K562 (cell line): ENCODE results near the gene EML6. TPM values are rescaled to one million over a fixed set of nuclear protein-coding genes. Genes with fewer than 3 reads are reported as not detected.

ENCODE experiments used
- ATAC-seq: fragments of 200-7000 bp; cut with Tn5 transposase; 3 replicates; pipeline ENCODE4 v1.9.1; 2020; ENCODE audit warnings: moderate library complexity
- BruUV-seq: library from RNA; stranded (reverse); fragments of 400-500 nt; replicated peaks from 2 replicates; lab custom pipeline; 2021; lab: Mats Ljungman, UMichigan
- CTCF ChIA-PET: fragments of 300-600 bp; formaldehyde crosslinking; extraction: SDS; loops from one replicate; lab custom pipeline; 2021; ENCODE audit warnings: low intra/inter-chr PET ratio; lab: Yijun Ruan, JAX
- POLR2A ChIA-PET: fragments of 300-600, 350-650 bp; sonication (Branson Sonifier 250); formaldehyde crosslinking; extraction: SDS; loops from one replicate; lab custom pipeline; 2021; ENCODE audit warnings: antibody characterized with exemption, inconsistent platforms; lab: Yijun Ruan, JAX
- DNase-seq, 4 experiments: peaks; one replicate each; pipeline versions ENCODE4 v3.0.0 to v3.0.0-alpha.2; 2011 to 2018; ENCODE audit warnings: low spot score in 3 of 4, mixed read lengths in 3 of 4; ENCODE audit errors: extremely low read depth in 1 of 4
- FAIRE-seq: peaks from 2 replicates; lab custom pipeline; 2011; peaks lifted over from hg19 to GRCh38; lab: Jason Lieb, UNC
- H2AFZ ChIP-seq: 2 replicates; pipeline ENCODE4 v1.6.0; 2011; ENCODE audit warnings: low read depth, low read length, control low read depth, inconsistent platforms
- H3K27ac ChIP-seq: fragments of 200-600 bp; 3 replicates; pipeline ENCODE4 v1.8.0; 2011; ENCODE audit warnings: low read depth, mild to moderate bottlenecking, control low read depth, inconsistent platforms, low read length, moderate library complexity, mixed read lengths; ENCODE audit errors: extremely low read depth
- H3K27me3 ChIP-seq, 2 experiments: fragments of 300-600 bp in 1 of 2; 2 replicates in 1 of 2; 3 replicates in 1 of 2; pipeline versions ENCODE4 v1.6.0 to v1.8.0; 2011; ENCODE audit warnings: inconsistent platforms in 2 of 2, low read length in 2 of 2, mild to moderate bottlenecking in 1 of 2, mixed read lengths in 1 of 2, moderate library complexity in 1 of 2; ENCODE audit not compliant: control insufficient read depth in 2 of 2, insufficient read depth in 2 of 2
- H3K36me3 ChIP-seq: fragments of 300-600 bp; 3 replicates; pipeline ENCODE4 v1.8.0; 2011; ENCODE audit warnings: mild to moderate bottlenecking, low read length, inconsistent platforms; ENCODE audit not compliant: control insufficient read depth, insufficient read depth
- H3K4me1 ChIP-seq, 2 experiments: fragments of 200-600 bp in 1 of 2; replicated peaks in 1 of 2; 2 replicates in 1 of 2; 3 replicates in 1 of 2; pipeline versions ENCODE4 v1.5.1 to v1.8.0; 2011; ENCODE audit warnings: inconsistent platforms in 2 of 2, low read length in 2 of 2, mild to moderate bottlenecking in 1 of 2, mixed read lengths in 1 of 2, moderate library complexity in 1 of 2; ENCODE audit not compliant: control insufficient read depth in 2 of 2, insufficient read depth in 2 of 2
- H3K4me2 ChIP-seq: 2 replicates; pipeline ENCODE4 v1.6.1; 2011; ENCODE audit warnings: low read length, control low read depth, inconsistent platforms, mixed read lengths; ENCODE audit not compliant: insufficient read depth
- H3K4me3 ChIP-seq: fragments of 200-600 bp; sonication (generic), shearing (Covaris generic); 2 replicates; pipeline ENCODE4 v1.5.1; 2016; ENCODE audit warnings: control low read depth, inconsistent platforms
- H3K79me2 ChIP-seq: fragments of 200-600 bp; 3 replicates; pipeline ENCODE4 v1.8.0; 2011; ENCODE audit warnings: low read length, inconsistent platforms; ENCODE audit not compliant: control insufficient read depth, insufficient read depth
- H3K9ac ChIP-seq, 2 experiments: 2 replicates each; pipeline versions ENCODE4 v1.6.0 to v1.6.1; 2011; ENCODE audit warnings: low read depth in 2 of 2, low read length in 2 of 2, control low read depth in 1 of 2, inconsistent platforms in 1 of 2, mild to moderate bottlenecking in 1 of 2, mixed read lengths in 1 of 2; ENCODE audit not compliant: insufficient read depth in 1 of 2
- H3K9me1 ChIP-seq: one replicate; pipeline ENCODE4 v1.6.0; 2011; ENCODE audit warnings: inconsistent platforms, mild to moderate bottlenecking, low read length, moderate library complexity; ENCODE audit not compliant: control insufficient read depth, insufficient read depth
- H3K9me3 ChIP-seq: replicated peaks from 2 replicates; pipeline ENCODE4 v1.5.1; 2011; ENCODE audit warnings: low read depth, low read length, inconsistent platforms; ENCODE audit not compliant: control insufficient read depth, insufficient read depth
- H4K20me1 ChIP-seq: replicated peaks from 2 replicates; pipeline ENCODE4 v1.6.1; 2011; ENCODE audit warnings: low read length, inconsistent platforms, mixed read lengths; ENCODE audit not compliant: control insufficient read depth, insufficient read depth
- HNRNPH1 ChIP-seq: fragments of 200-400 bp; formaldehyde crosslinking; optimal IDR thresholded peaks from 2 replicates; pipeline ENCODE3; 2017; ENCODE audit warnings: low read depth, mild to moderate bottlenecking, low read length, moderate library complexity
- LCOR ChIP-seq: sonication (generic); formaldehyde crosslinking; IDR thresholded peaks from 2 replicates; pipeline ENCODE4 v1.8.0; 2022; ENCODE audit warnings: mild to moderate bottlenecking, missing genetic modification reagents
- ZNF707 ChIP-seq: fragments of 250-450 bp; sonication (Bioruptor Pico); conservative IDR thresholded peaks from 2 replicates; pipeline ENCODE4 v1.8.0; 2022; ENCODE audit warnings: inconsistent platforms, mild to moderate bottlenecking, moderate library complexity
- ZNF76 ChIP-seq: fragments of 250-450 bp; sonication (Bioruptor Pico); IDR thresholded peaks from 2 replicates; pipeline ENCODE4 v1.4.0; 2020; ENCODE audit warnings: mild to moderate bottlenecking, moderate library complexity, borderline replicate concordance
- WGBS: fragments of 100-300 bp; shearing (Covaris generic); methylation state at CpG from one replicate; pipeline ENCODE4 v1.1.6; 2016; ENCODE audit warnings: low coverage, mixed read lengths; ENCODE audit not compliant: insufficient coverage; ENCODE audit errors: missing lambda C conversion rate; 5-methylcytosine and 5-hydroxymethylcytosine counted together
- in situ Hi-C: fragments of 300-500 bp; cut with MboI; formaldehyde crosslinking; loops from 4 replicates; pipeline ENCODE4 v1.15.0; 2018; ENCODE audit warnings: inconsistent platforms, mixed read lengths
- intact Hi-C: fragments of 100-400 bp; cut with micrococcal nuclease; formaldehyde crosslinking; loops from 2 replicates; pipeline ENCODE4 v1.14.2; 2022
- polyA plus RNA-seq, 8 experiments: library from polyadenylated mRNA; depleted of rRNA in 4 of 8; stranded (reverse) in 5 of 8; unstranded in 3 of 8; fragments of >200 nt; fragmentation: Nextera tagmentation in 2 of 8; fragmentation: Illumina TruSeq in 1 of 8; extraction: Ambion mirVana in 2 of 8; extraction: Trizol in 1 of 8; gene quantifications; 2 replicates each; pipeline versions ENCODE4 v1.2.1 to v1.2.3, GENCODE V29; 2011 to 2014; ENCODE audit warnings: inconsistent platforms in 1 of 8, missing spikeins in 1 of 8
- total RNA-seq, 7 experiments: library from RNA; depleted of rRNA in 6 of 7; stranded (reverse); fragments of >200 nt in 6 of 7; fragmentation: Illumina TruSeq in 2 of 7; extraction: Trizol in 2 of 7; gene quantifications; 2 replicates each; pipeline versions ENCODE4 v1.2.1 to v1.2.3, GENCODE V29; 2011 to 2021; ENCODE audit warnings: low replicate concordance in 1 of 7
- TF ChIP-seq, protein P1 (sequence below), 2 experiments: fragments of 450-650 bp in 1 of 2; sonication (generic) in 1 of 2; formaldehyde crosslinking in 1 of 2; IDR thresholded peaks; 2 replicates each; pipeline versions ENCODE4 v1.7.1 to v1.9.0; 2016 to 2022; ENCODE audit warnings: inconsistent platforms in 1 of 2, mild to moderate bottlenecking in 1 of 2, missing genetic modification reagents in 1 of 2
- TF ChIP-seq, protein P2 (sequence below): fragments of 150-350 bp; conservative IDR thresholded peaks from 2 replicates; pipeline ENCODE4 v1.6.1; 2014; ENCODE audit warnings: low read length

EML6 gene
- total and polyA plus RNA-seq, 9 of the 15 experiments (the other 6 are each of a cell fraction or from before 2014, with no cell fraction given): 0.07 to 0.56 (median 0.25) TPM

DNA sequence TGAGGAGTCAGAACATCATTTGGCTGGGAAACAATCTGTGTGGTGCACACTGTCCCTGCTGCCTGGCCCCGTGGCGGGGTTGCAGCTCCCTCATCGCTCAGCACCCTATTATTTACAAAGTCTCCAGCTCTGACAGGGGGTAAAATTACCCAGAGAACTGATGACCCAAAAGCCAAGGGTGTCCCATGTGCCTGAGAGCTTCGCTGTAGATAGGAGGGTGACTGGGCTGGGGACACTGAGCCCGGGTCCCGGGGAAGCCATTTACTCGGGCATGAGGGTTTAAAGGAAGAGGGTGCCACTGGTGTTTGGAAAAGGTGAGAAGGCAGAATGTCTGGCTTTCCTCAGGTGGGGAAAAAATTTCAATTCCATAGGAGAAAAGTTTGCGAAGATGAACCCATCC is 48.2 kb upstream of the EML6 start:
- in situ Hi-C loops (no loop called here), intact Hi-C loops (no loop called here)
- no peaks in the 10 kb centered on the region for H3K9me1 ChIP-seq
- ChIA-PET POLR2A (interaction anchor here (0.6 to 2.9 kb wide), 3 partner anchors 10 to 1026 kb away, joined by 3 to 20 read pairs (median 5); no protein-coding TSS in a partner anchor), CTCF (no interaction called here)
- no peak for TF ChIP-seq ZNF76 (CRISPR knock-in tag)
- TF ChIP-seq ZNF707 (CRISPR knock-in tag): no peak
- no peak for TF ChIP-seq HNRNPH1
- TF ChIP-seq, protein P1, sequence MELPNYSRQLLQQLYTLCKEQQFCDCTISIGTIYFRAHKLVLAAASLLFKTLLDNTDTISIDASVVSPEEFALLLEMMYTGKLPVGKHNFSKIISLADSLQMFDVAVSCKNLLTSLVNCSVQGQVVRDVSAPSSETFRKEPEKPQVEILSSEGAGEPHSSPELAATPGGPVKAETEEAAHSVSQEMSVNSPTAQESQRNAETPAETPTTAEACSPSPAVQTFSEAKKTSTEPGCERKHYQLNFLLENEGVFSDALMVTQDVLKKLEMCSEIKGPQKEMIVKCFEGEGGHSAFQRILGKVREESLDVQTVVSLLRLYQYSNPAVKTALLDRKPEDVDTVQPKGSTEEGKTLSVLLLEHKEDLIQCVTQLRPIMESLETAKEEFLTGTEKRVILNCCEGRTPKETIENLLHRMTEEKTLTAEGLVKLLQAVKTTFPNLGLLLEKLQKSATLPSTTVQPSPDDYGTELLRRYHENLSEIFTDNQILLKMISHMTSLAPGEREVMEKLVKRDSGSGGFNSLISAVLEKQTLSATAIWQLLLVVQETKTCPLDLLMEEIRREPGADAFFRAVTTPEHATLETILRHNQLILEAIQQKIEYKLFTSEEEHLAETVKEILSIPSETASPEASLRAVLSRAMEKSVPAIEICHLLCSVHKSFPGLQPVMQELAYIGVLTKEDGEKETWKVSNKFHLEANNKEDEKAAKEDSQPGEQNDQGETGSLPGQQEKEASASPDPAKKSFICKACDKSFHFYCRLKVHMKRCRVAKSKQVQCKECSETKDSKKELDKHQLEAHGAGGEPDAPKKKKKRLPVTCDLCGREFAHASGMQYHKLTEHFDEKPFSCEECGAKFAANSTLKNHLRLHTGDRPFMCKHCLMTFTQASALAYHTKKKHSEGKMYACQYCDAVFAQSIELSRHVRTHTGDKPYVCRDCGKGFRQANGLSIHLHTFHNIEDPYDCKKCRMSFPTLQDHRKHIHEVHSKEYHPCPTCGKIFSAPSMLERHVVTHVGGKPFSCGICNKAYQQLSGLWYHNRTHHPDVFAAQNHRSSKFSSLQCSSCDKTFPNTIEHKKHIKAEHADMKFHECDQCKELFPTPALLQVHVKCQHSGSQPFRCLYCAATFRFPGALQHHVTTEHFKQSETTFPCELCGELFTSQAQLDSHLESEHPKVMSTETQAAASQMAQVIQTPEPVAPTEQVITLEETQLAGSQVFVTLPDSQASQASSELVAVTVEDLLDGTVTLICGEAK (IDR thresholded peaks at IDR 0.05): no peak
- TF ChIP-seq, protein P1 (CRISPR knock-in tag; IDR thresholded peaks at IDR 0.05): no peak
- no peak for TF ChIP-seq LCOR (CRISPR knock-in tag)
- TF ChIP-seq, protein P2, sequence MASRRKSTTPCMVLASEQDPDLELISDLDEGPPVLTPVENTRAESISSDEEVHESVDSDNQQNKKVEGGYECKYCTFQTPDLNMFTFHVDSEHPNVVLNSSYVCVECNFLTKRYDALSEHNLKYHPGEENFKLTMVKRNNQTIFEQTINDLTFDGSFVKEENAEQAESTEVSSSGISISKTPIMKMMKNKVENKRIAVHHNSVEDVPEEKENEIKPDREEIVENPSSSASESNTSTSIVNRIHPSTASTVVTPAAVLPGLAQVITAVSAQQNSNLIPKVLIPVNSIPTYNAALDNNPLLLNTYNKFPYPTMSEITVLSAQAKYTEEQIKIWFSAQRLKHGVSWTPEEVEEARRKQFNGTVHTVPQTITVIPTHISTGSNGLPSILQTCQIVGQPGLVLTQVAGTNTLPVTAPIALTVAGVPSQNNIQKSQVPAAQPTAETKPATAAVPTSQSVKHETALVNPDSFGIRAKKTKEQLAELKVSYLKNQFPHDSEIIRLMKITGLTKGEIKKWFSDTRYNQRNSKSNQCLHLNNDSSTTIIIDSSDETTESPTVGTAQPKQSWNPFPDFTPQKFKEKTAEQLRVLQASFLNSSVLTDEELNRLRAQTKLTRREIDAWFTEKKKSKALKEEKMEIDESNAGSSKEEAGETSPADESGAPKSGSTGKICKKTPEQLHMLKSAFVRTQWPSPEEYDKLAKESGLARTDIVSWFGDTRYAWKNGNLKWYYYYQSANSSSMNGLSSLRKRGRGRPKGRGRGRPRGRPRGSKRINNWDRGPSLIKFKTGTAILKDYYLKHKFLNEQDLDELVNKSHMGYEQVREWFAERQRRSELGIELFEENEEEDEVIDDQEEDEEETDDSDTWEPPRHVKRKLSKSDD: no peak
- peaks cover 0 to 4% of the 10 kb centered on the region in 2 experiments; a peak in 1 of 5 replicates for H3K4me1 ChIP-seq
- BruUV-seq: no TSS peak
- H3K4me2 ChIP-seq: no peak overlapping the region
- no peak overlapping the region for H3K27ac ChIP-seq
- no peak overlapping the region for H3K9ac ChIP-seq
- H3K27me3 ChIP-seq: peaks cover 17 to 54% of the 10 kb centered on the region in 2 experiments
- no peak for DNase-seq
- no peak overlapping the region for H2AFZ ChIP-seq
- no peaks in the 10 kb centered on the region for H4K20me1 ChIP-seq
- no peaks in the 10 kb centered on the region for H3K9me3 ChIP-seq
- no peaks in the 10 kb centered on the region for H3K79me2 ChIP-seq
- FAIRE-seq: no peak
- ATAC-seq: no peak
- no peak overlapping the region for H3K4me3 ChIP-seq
- WGBS: under 1% methylated on average over 8 of the region's 8 CpGs
- H3K36me3 ChIP-seq: peaks cover 2% of the 10 kb centered on the region; the same call in 1 of the 3 replicates
